Esophagus muscularis mucosa (tissue), 4 donors: ENCODE data around the gene NDUFAF2. TPM values are rescaled to one million over a fixed set of nuclear protein-coding genes. Genes with fewer than 3 reads are reported as not detected.

Experiments used
- DNase-seq: peaks from one replicate; pipeline ENCODE4 v3.0.0-alpha.2; 2017; ENCODE audit errors: extremely low spot score
- H3K27ac ChIP-seq, 4 donors: fragments of 200-600 bp; sonication (generic); replicated peaks in 1 of 4; 1 replicate in 3 of 4; 2 replicates in 1 of 4; pipeline ENCODE4 v1.5.1; 2016 to 2019; ENCODE audit warnings: mild to moderate bottlenecking in 1 of 4
- H3K27me3 ChIP-seq, 4 donors: fragments of 200-600 bp; sonication (generic); one replicate each; pipeline versions ENCODE4 v1.5.1 to v1.6.0; 2016 to 2019
- H3K36me3 ChIP-seq, 4 donors: fragments of 200-600 bp; sonication (generic); one replicate each; pipeline ENCODE4 v1.5.1; 2016 to 2019
- H3K4me1 ChIP-seq, 4 donors: fragments of 200-600 bp; sonication (generic); one replicate each; pipeline ENCODE4 v1.5.1; 2016 to 2019
- H3K4me3 ChIP-seq, 4 donors: fragments of 200-600 bp; sonication (generic); 1 replicate in 2 of 4; 2 replicates in 2 of 4; pipeline ENCODE4 v1.5.1; 2016 to 2019; ENCODE audit warnings: mild to moderate bottlenecking in 4 of 4, moderate library complexity in 1 of 4
- H3K9me3 ChIP-seq, 4 donors: fragments of 200-600 bp; sonication (generic); 1 replicate in 3 of 4; 2 replicates in 1 of 4; pipeline ENCODE4 v1.5.1; 2016 to 2019
- CTCF ChIP-seq, 3 experiments: fragments of 200-600 bp in 2 of 3; fragments of 450-650 bp in 1 of 3; sonication (generic) in 2 of 3; IDR thresholded peaks; one replicate each; pipeline ENCODE4 v1.5.1; 2017 to 2019; ENCODE audit warnings: antibody characterized with exemption in 3 of 3, mild to moderate bottlenecking in 2 of 3, moderate library complexity in 1 of 3
- EP300 ChIP-seq: sonication (generic); formaldehyde crosslinking; IDR thresholded peaks from one replicate; pipeline ENCODE4 v1.6.1; 2017; ENCODE audit warnings: antibody characterized with exemption
- POLR2A ChIP-seq: fragments of 450-650 bp; IDR thresholded peaks from one replicate; pipeline ENCODE4 v1.6.1; 2017; ENCODE audit warnings: antibody characterized with exemption, moderate library complexity, mild to moderate bottlenecking, low read depth
- POLR2AphosphoS5 ChIP-seq, 2 donors: sonication (generic); formaldehyde crosslinking; IDR thresholded peaks; one replicate each; pipeline ENCODE4 v1.6.1; 2017; ENCODE audit warnings: antibody characterized with exemption in 2 of 2
- WGBS: methylation state at CpG from one replicate; pipeline ENCODE4 v1.1.5; 2018; 5-methylcytosine and 5-hydroxymethylcytosine counted together
- intact Hi-C: fragments of 100-400 bp; cut with DNase I; formaldehyde crosslinking; loops from one replicate; pipeline ENCODE4 v1.15.1; 2023
- total RNA-seq, 4 donors: library from RNA; depleted of rRNA; stranded (reverse); fragments of >200 nt; gene quantifications; one replicate each; pipeline versions ENCODE4 v1.1.0 to v1.2.1, GENCODE V29; 2016

Gene NDUFAF2
- total RNA-seq, 4 donors from 2014 or later = 29.4 to 42.8 (median 39.6) TPM

- 80% methylated on average over 2 of the region's 2 CpGs for WGBS
- peaks cover 0 to 7% (median 2%) of the 10 kb centered on the region in 4 donors for H3K4me1 ChIP-seq
- H3K36me3 ChIP-seq = peaks cover 0 to 3% (median 0%) of the 10 kb centered on the region in 4 donors
- H3K4me3 ChIP-seq = no peak overlapping the region
- intact Hi-C loops = no loop called here
- no peak for DNase-seq
- no peak for TF ChIP-seq EP300
- TF ChIP-seq CTCF (IDR thresholded peaks at IDR 0.05) = no peak
- no peak for TF ChIP-seq POLR2AphosphoS5 (IDR thresholded peaks at IDR 0.05)
- no peak for TF ChIP-seq POLR2A
- no peaks in the 10 kb centered on the region for H3K9me3 ChIP-seq
- no peaks in the 10 kb centered on the region for H3K27me3 ChIP-seq
- no peak overlapping the region for H3K27ac ChIP-seq
Measured at GRCh38 chr5:61081741-61082140, 136.7 kb downstream of the NDUFAF2 start.

DNA sequence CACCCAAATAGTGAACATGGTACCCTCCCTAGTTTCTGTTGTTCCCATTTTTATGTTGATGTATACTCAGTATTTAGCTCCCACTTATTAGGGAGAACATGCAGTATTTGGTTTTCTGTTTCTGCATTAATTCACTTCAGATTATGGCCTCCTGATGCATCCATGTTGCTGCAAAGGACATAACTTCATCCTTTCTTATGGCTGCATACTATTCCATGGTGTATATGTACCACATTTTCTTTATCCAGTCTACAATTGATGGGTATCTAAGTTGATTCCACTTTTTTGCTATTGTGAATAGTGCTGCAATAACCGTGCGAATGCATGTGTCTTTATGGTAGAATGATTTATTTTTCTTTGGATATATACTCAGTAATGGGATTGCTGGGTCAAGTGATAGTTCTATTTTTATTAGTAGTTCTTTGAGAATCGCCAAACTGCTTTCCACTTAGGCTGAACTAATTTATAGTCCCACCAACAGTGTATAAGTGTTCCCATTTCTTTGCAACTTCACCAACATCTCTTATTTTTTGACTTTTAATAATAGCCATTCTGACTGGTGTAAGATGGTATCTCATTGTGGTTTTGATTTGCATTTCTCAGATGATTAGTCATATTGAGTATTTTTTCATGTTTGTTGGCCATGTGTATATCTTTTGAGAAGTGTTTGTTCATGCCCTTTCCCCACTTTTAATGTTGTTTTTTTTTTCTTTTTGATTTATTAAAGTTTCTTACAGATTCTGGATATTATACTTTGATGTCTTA is 137.7 kb downstream of the NDUFAF2 start:
- Histone ChIP-seq H3K4me3 (no peak overlapping the region), H3K9me3 (no peaks in the 10 kb centered on the region), H3K27me3 (no peaks in the 10 kb centered on the region), H3K27ac (no peak overlapping the region), H3K36me3 (peaks cover 0 to 3% (median 0%) of the 10 kb centered on the region in 4 donors), H3K4me1 (no peaks in the 10 kb centered on the region)
- TF ChIP-seq POLR2A (no peak), EP300 (no peak), POLR2AphosphoS5 (IDR thresholded peaks at IDR 0.05) (no peak), CTCF (IDR thresholded peaks at IDR 0.05) (no peak)
- intact Hi-C loops = no loop called here
- 94% methylated on average over 3 of the region's 3 CpGs for WGBS
- DNase-seq = no peak

GRCh38 chr5:61084658-61085057 is 139.7 kb downstream of the NDUFAF2 start:
- no peak for TF ChIP-seq CTCF (IDR thresholded peaks at IDR 0.05)
- no peak for TF ChIP-seq POLR2A
- TF ChIP-seq EP300 = no peak
- no peak for TF ChIP-seq POLR2AphosphoS5 (IDR thresholded peaks at IDR 0.05)
- DNase-seq = no peak
- Histone ChIP-seq H3K4me3 (no peak overlapping the region), H3K4me1 (no peaks in the 10 kb centered on the region), H3K27me3 (no peaks in the 10 kb centered on the region), H3K36me3 (peaks cover 0 to 3% (median 0%) of the 10 kb centered on the region in 4 donors), H3K27ac (no peak overlapping the region), H3K9me3 (no peaks in the 10 kb centered on the region)
- intact Hi-C loops = no loop called here
- WGBS = 100% methylated on average over 1 of the region's 1 CpG

- 83% methylated on average over 1 of the region's 1 CpG for WGBS
- intact Hi-C loops = no loop called here
Measured at GRCh38 chr5:61085885-61086284, 140.9 kb downstream of the NDUFAF2 start.

More at GRCh38 chr5:61085885-61086284, 140.9 kb downstream of the NDUFAF2 start:
- TF ChIP-seq POLR2A = no peak
- no peak for TF ChIP-seq CTCF (IDR thresholded peaks at IDR 0.05)
- TF ChIP-seq POLR2AphosphoS5 (IDR thresholded peaks at IDR 0.05) = no peak
- TF ChIP-seq EP300 = no peak
- Histone ChIP-seq H3K27me3 (no peaks in the 10 kb centered on the region), H3K9me3 (no peaks in the 10 kb centered on the region), H3K36me3 (peaks cover 0 to 3% (median 0%) of the 10 kb centered on the region in 4 donors), H3K27ac (no peak overlapping the region), H3K4me1 (no peaks in the 10 kb centered on the region), H3K4me3 (no peak overlapping the region)
- DNase-seq = no peak
